WTC11 (cell line): Measurements from ENCODE around the gene CCDC28B.

ENCODE experiments used
- FOXK1 ChIP-seq: sonication (generic); formaldehyde crosslinking; IDR thresholded peaks from 2 replicates; pipeline ENCODE4 v1.8.0; 2022; ENCODE audit warnings: mild to moderate bottlenecking, moderate library complexity, missing genetic modification reagents
- JUN ChIP-seq: sonication (generic); formaldehyde crosslinking; IDR thresholded peaks from 2 replicates; pipeline ENCODE4 v1.8.0; 2023; ENCODE audit warnings: mild to moderate bottlenecking, missing genetic modification reagents
- TCF7 ChIP-seq: sonication (generic); formaldehyde crosslinking; IDR thresholded peaks from 2 replicates; pipeline ENCODE4 v1.8.0; 2022; ENCODE audit warnings: mild to moderate bottlenecking, low read depth, missing genetic modification reagents, moderate library complexity
- TEAD1 ChIP-seq: sonication (generic); formaldehyde crosslinking; IDR thresholded peaks from 2 replicates; pipeline ENCODE4 v1.8.0; 2022; ENCODE audit warnings: mild to moderate bottlenecking, missing genetic modification reagents
- TF ChIP-seq, protein P1 (sequence below): fragments of 200-600 bp; IDR thresholded peaks from 2 replicates; pipeline ENCODE4 v1.8.0; 2022; ENCODE audit warnings: antibody characterized with exemption
- TF ChIP-seq, protein P2 (sequence below): sonication (generic); formaldehyde crosslinking; IDR thresholded peaks from 2 replicates; pipeline ENCODE4 v1.8.0; 2023; ENCODE audit warnings: missing genetic modification reagents, mild to moderate bottlenecking, borderline replicate concordance
- TF ChIP-seq, protein P3 (sequence below): sonication (generic); formaldehyde crosslinking; IDR thresholded peaks from 2 replicates; pipeline ENCODE4 v1.8.0; 2022; ENCODE audit warnings: mild to moderate bottlenecking, missing genetic modification reagents
- TF ChIP-seq, protein P4 (sequence below): sonication (generic); formaldehyde crosslinking; conservative IDR thresholded peaks from 2 replicates; pipeline ENCODE4 v1.8.1; 2022; ENCODE audit warnings: mild to moderate bottlenecking, missing genetic modification reagents

DNA sequence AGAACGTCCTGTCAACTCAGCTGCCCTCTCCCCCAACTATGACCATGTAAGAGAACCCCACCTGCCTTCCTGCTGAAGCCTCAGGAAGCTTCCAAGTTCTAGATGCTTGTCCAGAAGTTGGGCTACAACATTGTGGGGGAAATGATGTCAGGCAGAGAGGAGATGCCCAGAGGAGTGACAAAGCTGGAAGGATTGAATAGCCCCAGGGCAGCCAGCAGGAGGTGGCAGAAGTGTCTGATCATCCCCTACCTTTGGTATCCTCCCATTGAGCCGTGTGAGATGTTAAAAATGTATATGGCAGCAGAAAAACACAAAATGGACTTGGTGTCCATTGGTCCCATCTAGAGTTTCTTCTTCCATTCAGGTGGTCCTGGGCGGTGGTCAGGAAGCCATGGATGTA lies 28.4 kb downstream of the CCDC28B start:
- TF ChIP-seq, protein P1, sequence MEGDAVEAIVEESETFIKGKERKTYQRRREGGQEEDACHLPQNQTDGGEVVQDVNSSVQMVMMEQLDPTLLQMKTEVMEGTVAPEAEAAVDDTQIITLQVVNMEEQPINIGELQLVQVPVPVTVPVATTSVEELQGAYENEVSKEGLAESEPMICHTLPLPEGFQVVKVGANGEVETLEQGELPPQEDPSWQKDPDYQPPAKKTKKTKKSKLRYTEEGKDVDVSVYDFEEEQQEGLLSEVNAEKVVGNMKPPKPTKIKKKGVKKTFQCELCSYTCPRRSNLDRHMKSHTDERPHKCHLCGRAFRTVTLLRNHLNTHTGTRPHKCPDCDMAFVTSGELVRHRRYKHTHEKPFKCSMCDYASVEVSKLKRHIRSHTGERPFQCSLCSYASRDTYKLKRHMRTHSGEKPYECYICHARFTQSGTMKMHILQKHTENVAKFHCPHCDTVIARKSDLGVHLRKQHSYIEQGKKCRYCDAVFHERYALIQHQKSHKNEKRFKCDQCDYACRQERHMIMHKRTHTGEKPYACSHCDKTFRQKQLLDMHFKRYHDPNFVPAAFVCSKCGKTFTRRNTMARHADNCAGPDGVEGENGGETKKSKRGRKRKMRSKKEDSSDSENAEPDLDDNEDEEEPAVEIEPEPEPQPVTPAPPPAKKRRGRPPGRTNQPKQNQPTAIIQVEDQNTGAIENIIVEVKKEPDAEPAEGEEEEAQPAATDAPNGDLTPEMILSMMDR: no peak
- TF ChIP-seq TCF7 (CRISPR knock-in tag): no peak
- TF ChIP-seq JUN: no peak
- TF ChIP-seq, protein P2, sequence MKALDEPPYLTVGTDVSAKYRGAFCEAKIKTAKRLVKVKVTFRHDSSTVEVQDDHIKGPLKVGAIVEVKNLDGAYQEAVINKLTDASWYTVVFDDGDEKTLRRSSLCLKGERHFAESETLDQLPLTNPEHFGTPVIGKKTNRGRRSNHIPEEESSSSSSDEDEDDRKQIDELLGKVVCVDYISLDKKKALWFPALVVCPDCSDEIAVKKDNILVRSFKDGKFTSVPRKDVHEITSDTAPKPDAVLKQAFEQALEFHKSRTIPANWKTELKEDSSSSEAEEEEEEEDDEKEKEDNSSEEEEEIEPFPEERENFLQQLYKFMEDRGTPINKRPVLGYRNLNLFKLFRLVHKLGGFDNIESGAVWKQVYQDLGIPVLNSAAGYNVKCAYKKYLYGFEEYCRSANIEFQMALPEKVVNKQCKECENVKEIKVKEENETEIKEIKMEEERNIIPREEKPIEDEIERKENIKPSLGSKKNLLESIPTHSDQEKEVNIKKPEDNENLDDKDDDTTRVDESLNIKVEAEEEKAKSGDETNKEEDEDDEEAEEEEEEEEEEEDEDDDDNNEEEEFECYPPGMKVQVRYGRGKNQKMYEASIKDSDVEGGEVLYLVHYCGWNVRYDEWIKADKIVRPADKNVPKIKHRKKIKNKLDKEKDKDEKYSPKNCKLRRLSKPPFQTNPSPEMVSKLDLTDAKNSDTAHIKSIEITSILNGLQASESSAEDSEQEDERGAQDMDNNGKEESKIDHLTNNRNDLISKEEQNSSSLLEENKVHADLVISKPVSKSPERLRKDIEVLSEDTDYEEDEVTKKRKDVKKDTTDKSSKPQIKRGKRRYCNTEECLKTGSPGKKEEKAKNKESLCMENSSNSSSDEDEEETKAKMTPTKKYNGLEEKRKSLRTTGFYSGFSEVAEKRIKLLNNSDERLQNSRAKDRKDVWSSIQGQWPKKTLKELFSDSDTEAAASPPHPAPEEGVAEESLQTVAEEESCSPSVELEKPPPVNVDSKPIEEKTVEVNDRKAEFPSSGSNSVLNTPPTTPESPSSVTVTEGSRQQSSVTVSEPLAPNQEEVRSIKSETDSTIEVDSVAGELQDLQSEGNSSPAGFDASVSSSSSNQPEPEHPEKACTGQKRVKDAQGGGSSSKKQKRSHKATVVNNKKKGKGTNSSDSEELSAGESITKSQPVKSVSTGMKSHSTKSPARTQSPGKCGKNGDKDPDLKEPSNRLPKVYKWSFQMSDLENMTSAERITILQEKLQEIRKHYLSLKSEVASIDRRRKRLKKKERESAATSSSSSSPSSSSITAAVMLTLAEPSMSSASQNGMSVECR (CRISPR knock-in tag): no peak
- TF ChIP-seq FOXK1 (CRISPR knock-in tag): no peak
- TF ChIP-seq, protein P3, sequence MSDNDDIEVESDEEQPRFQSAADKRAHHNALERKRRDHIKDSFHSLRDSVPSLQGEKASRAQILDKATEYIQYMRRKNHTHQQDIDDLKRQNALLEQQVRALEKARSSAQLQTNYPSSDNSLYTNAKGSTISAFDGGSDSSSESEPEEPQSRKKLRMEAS: no peak
- TF ChIP-seq, protein P4, sequence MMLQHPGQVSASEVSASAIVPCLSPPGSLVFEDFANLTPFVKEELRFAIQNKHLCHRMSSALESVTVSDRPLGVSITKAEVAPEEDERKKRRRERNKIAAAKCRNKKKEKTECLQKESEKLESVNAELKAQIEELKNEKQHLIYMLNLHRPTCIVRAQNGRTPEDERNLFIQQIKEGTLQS: no peak
- TF ChIP-seq TEAD1 (CRISPR knock-in tag): no peak
